Measurements from ENCODE around the gene ADAMTS18. TPM values are rescaled to one million over a fixed set of nuclear protein-coding genes. Genes with fewer than 3 reads are reported as not detected.
"Not testable (repeated sequence)": the region's sequence is repeated elsewhere in the genome, so short reads cannot be mapped to it uniquely, and the experiment has no call there.

Gene ADAMTS18
- total RNA-seq, 2 donors from 2014 or later: 0.52 to 2.6 TPM

DNA sequence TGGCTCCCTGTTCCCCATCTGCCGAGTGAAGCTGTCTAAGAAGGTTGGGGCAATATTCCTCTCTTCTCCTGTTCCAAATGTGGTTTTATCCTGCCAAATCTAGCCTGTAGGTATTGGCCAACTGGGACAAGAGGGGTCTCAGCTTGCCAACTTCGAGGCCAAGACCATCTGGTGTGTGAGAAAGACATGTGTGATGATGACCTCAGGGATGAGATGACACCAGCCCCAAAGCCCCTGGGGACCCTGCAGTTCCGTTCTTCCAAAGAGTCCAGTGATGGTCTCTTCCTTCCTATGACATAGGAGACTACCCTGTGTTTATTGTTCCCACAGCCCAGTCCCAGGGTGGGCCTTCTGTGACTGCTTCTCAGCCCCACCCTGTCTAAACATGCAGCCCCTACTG lies 34.8 kb upstream of the ADAMTS18 start:
- no peaks in the 10 kb centered on the region for H3K4me1 ChIP-seq
- TF ChIP-seq POLR2A (IDR thresholded peaks at IDR 0.05): no peak
- TF ChIP-seq, protein P1, sequence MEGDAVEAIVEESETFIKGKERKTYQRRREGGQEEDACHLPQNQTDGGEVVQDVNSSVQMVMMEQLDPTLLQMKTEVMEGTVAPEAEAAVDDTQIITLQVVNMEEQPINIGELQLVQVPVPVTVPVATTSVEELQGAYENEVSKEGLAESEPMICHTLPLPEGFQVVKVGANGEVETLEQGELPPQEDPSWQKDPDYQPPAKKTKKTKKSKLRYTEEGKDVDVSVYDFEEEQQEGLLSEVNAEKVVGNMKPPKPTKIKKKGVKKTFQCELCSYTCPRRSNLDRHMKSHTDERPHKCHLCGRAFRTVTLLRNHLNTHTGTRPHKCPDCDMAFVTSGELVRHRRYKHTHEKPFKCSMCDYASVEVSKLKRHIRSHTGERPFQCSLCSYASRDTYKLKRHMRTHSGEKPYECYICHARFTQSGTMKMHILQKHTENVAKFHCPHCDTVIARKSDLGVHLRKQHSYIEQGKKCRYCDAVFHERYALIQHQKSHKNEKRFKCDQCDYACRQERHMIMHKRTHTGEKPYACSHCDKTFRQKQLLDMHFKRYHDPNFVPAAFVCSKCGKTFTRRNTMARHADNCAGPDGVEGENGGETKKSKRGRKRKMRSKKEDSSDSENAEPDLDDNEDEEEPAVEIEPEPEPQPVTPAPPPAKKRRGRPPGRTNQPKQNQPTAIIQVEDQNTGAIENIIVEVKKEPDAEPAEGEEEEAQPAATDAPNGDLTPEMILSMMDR (IDR thresholded peaks at IDR 0.05): no peak
- no peak for DNase-seq
- no peaks in the 10 kb centered on the region for H3K9me3 ChIP-seq
- no peaks in the 10 kb centered on the region for H3K36me3 ChIP-seq (replicated peaks in 1 of 2; ENCODE audit: insufficient read depth in 1 of 2, low read depth in 2 of 2)
- intact Hi-C loops (cut with DNase I): no loop called here
- ATAC-seq: no peak
- WGBS, 2 donors: 38 to 49% methylated on average over 3 of the region's 3 CpGs
- H3K4me3 ChIP-seq: no peak overlapping the region
- no peaks in the 10 kb centered on the region for H3K27me3 ChIP-seq
- H3K27ac ChIP-seq: no peak overlapping the region

DNA sequence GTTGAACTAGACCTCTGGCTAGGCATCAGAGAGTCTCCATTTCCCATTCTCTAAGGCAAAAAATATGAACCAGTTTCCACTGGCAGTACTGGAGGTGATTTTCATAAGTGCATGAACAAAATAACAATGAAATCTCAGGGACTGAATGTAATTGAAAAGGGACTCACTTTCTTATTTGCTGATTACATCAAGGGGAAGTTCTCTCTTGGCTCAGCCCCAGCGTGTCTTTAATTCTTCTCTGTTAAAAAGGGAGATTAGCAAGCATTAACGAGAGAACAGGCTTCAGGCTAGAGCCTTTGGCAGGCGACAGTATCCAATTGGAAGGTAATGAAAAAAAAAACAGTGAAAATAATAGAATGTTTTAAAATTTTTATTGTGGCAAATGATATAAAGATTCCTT lies 34.0 kb upstream of the ADAMTS18 start:
- intact Hi-C loops (cut with DNase I): no loop called here
- DNase-seq (no peak), ATAC-seq (no peak)
- H3K9me3 ChIP-seq: no peaks in the 10 kb centered on the region
- no peaks in the 10 kb centered on the region for H3K36me3 ChIP-seq (replicated peaks in 1 of 2; ENCODE audit: insufficient read depth in 1 of 2, low read depth in 2 of 2)
- H3K4me1 ChIP-seq: no peaks in the 10 kb centered on the region
- no peak overlapping the region for H3K27ac ChIP-seq
- 26 to 43% methylated on average over 3 of the region's 3 CpGs for WGBS, 2 donors
- no peak overlapping the region for H3K4me3 ChIP-seq
- H3K27me3 ChIP-seq: no peaks in the 10 kb centered on the region
- TF ChIP-seq POLR2A (IDR thresholded peaks at IDR 0.05): no peak
- TF ChIP-seq, protein P1 (IDR thresholded peaks at IDR 0.05): no peak

DNA sequence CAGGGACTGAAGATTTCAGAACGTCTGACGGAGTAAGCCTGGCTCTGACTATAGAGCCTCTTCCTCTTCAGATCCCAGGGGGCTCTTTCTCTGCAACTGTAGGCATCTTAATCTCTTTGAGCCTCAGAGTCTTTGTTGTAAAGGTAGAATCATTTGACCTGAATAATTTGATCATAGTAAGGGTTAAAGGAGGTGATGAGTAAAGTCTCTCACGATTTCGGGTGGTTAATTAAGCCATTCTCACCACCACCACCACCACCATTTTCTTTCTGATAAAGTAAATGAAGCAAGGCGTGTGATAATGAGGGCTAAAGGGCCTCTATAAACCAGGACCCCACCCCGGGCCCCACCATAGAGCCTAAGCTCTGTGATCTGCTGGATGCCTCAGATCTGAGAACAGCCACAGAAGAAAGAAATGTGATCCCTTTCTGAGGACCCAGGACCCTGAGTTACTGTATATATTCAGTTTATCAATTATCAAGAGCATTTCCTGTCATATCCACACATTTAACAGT lies 33.0 kb upstream of the ADAMTS18 start:
- WGBS, 2 donors: 40 to 42% methylated on average over 6 of the region's 6 CpGs
- Histone ChIP-seq H3K4me3 (no peak overlapping the region), H3K27ac (no peak overlapping the region), H3K9me3 (no peaks in the 10 kb centered on the region), H3K36me3 (replicated peaks in 1 of 2; ENCODE audit: insufficient read depth in 1 of 2, low read depth in 2 of 2) (no peaks in the 10 kb centered on the region), H3K27me3 (no peaks in the 10 kb centered on the region), H3K4me1 (no peaks in the 10 kb centered on the region)
- DNase-seq: no peak
- no peak for TF ChIP-seq POLR2A (IDR thresholded peaks at IDR 0.05)
- TF ChIP-seq, protein P1 (IDR thresholded peaks at IDR 0.05): no peak
- ATAC-seq: no peak
- intact Hi-C loops (cut with DNase I): no loop called here

DNA sequence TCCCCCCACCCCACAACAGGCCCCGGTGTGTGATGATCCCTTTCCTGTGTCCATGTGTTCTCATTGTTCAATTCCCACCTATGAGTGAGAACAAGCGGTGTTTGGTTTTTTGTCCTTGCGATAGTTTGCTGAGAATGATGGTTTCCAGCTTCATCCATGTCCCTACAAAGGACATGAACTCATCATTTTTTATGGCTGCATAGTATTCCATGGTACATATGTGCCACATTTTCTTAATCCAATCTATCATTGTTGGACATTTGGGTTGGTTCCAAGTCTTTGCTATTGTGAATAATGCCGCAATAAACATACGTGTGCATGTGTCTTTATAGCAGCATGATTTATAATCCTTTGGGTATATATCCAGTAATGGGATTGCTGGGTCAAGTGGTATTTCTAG lies 28.8 kb upstream of the ADAMTS18 start:
- H3K36me3 ChIP-seq (replicated peaks in 1 of 2; ENCODE audit: insufficient read depth in 1 of 2, low read depth in 2 of 2); H3K4me3 ChIP-seq; intact Hi-C loops (cut with DNase I); H3K4me1 ChIP-seq; H3K27me3 ChIP-seq; H3K9me3 ChIP-seq; ATAC-seq; H3K27ac ChIP-seq; DNase-seq: not testable (repeated sequence)
- WGBS, 2 donors: 79 to 87% methylated on average over 4 of the region's 5 CpGs

DNA sequence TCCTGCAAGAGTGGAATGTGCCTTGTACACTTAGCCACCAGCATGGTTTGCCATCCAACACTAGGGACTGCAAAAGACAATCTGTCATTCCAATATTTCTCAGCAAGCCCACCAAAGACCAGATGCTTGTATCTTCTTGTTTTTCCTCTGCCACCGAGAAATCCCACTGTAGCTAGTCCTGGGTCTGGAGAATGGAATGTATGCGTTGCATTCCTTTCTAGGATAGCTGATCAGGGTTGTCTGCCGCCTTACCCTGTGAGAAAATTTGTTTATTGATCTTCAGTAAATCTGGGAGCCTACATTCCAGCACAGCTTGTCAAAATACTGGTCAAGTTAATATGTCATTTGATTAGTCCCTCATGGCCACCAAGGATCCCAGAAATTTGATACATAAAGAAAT lies 28.1 kb upstream of the ADAMTS18 start:
- Histone ChIP-seq H3K9me3 (no peaks in the 10 kb centered on the region), H3K4me3 (no peak overlapping the region), H3K27ac (no peak overlapping the region), H3K4me1 (no peaks in the 10 kb centered on the region), H3K36me3 (replicated peaks in 1 of 2; ENCODE audit: insufficient read depth in 1 of 2, low read depth in 2 of 2) (no peaks in the 10 kb centered on the region), H3K27me3 (no peaks in the 10 kb centered on the region)
- intact Hi-C loops (cut with DNase I): no loop called here
- WGBS, 2 donors: 18 to 25% methylated on average over 3 of the region's 3 CpGs
- TF ChIP-seq, protein P1 (IDR thresholded peaks at IDR 0.05): no peak
- no peak for ATAC-seq
- DNase-seq: no peak

Measured in body of pancreas (tissue), 4 donors.